ENCODE results near the gene HIPK2.

GRCh38 chr7:139694389-139694676, 83.5 kb downstream of the HIPK2 start:
- TF ChIP-seq CTCF (IDR thresholded peaks at IDR 0.05) (no peak), POLR2A (IDR thresholded peaks at IDR 0.05) (no peak)

All from body of pancreas (tissue), 4 donors.